ENCODE results near the gene GPRIN2.
"Not testable (repeated sequence)": the region's sequence is repeated elsewhere in the genome, so short reads cannot be mapped to it uniquely, and the experiment has no call there.

GPRIN2 gene

DNA sequence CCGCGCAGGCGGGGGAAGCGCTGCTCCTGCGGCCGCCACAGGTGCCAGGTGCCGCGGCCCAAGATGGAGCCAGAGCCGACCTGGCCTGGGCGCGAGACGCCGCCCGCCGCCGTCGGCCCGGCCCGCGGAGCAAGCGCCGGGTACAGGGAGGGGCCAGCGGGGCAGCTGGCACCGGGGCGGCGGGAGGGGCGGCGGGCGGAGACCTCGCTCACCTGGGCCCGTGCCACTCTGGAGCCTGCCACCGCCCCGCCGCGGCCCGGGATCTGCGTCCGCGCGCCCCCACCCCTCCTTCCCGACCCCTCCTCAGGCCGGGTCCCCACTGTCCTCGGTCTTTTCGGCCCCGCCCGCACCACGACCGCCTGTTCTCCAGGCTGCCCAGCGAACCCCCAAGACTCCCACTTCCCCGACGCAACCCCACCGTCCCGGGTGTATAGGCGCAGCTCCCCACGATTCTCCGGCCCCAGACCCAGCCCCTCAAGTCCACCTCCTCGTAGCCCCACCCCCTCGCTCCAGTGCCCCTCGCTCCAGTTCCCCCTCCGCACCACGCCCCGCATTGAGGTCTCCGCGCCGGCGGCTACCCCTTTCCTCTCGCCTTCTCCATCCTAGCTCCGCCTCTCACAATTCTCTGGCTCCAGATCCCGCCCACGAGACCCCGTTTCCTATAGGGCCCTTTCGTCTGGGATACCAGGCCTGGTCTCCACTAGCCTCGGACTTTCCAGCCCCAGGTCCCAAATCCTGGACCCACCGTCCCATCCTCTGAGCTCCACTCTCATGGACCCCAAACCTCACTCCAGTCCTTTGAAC, at the start of gene GPRIN2:
TSS of gene GPRIN2 (minus strand) at position 144 of the 804 bp plus-strand sequence. CDS start 5,922 bp downstream, outside the sequence.
- DNase-seq (ENCODE audit: low read depth in 3 of 3): no peak

DNA sequence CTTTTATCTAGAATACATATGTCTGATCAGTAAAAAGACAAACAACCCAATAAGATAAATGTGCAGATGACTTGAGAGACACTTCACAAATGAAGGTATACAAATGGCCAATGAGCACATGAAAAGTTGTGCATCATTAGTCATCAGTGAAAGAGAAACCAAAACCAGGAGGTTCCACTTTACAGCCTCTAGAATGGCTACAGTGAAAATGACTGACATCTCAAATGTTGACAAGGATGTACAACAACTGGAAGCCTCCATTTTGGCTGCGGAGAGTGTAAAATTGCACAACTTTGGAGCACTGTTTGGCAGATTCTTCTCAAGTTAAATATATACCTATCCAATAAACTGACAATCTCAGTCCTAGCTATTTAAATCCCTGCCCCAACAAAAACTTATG, 44.1 kb upstream of the GPRIN2 start:
- not testable (repeated sequence) for DNase-seq (ENCODE audit: low read depth in 3 of 3)

DNA sequence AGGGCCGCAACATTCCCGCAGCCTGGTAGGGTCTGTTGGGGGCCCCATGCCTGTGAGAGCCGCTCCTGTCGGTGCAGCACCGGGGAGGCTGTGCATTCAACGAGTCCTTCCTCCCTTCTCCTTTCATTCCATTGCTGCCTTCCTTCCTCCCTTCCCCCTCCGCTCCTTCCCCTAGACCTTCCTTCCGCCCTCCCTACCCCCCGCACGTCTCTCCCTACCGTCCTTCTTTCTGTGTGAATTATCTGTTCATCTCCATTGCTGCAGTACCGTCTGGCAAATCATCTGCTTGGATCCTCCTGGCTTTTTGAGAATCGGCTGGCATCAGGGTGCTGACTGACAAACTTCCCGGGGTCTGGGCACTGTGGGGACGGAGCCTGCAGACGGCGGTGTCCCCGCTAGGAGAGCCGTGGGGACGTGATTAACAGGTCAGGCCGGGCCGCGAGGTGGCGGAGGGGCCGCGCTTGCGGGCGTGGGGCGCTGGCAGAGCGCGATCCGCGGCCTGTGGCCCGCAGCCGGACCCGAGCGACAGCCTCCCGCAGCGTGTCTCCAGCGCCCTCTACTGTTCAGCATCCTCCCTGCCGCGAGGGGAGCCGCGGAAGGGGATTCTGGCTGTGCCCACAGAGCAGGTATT, 41.3 kb upstream of the GPRIN2 start:
- not testable (repeated sequence) for DNase-seq (ENCODE audit: low read depth in 3 of 3)

DNA sequence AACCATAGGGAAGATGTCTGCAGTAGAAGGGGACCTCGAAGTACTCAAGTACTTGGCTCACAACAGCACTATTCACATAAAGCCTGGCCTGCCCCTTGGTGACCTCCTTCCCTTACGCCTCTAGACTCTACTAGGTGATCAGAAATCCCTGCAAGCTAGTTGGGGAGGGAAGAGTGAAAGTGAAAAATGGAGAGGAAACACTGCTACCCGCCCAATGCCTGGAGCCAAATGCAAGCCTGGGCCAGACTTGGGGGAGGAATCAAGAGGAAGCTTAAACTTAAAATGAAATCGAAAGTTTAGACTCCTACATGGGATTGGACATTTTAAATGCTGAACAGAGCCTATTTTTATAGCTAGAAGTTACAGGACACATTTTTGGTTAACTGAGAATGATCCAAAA, 40.1 kb upstream of the GPRIN2 start:
- DNase-seq (ENCODE audit: low read depth in 3 of 3): not testable (repeated sequence)

DNA sequence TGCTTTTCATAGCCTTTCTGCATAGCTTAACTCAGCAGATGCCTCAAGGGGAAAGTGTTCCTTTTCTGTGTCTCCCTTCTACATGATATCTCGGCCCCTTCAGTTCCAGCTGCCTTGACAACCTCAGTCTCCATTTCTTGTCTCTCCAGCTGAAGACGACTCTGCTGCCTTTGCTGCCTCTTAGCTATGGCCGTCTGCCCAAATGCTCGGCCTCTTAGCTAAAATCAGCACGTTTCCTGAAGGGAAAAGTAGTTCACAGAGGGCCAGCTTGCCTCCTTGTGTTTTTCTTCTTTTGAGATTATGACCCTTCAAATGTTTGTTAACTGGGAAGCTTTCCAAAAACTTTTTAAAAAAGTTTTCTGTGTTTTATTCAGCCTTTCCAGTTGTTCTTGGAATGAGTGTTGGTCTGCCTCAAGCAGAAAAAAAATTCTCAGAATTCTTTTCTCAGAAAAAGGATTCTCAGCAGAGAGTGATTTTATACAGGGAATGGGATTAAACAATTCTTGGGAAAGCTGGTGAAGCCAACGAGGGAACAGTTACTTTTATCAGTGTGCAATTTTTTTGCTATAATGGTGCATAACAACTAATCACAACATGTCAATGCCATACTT, 38.1 kb upstream of the GPRIN2 start:
- DNase-seq (ENCODE audit: low read depth in 3 of 3): not testable (repeated sequence)

DNA sequence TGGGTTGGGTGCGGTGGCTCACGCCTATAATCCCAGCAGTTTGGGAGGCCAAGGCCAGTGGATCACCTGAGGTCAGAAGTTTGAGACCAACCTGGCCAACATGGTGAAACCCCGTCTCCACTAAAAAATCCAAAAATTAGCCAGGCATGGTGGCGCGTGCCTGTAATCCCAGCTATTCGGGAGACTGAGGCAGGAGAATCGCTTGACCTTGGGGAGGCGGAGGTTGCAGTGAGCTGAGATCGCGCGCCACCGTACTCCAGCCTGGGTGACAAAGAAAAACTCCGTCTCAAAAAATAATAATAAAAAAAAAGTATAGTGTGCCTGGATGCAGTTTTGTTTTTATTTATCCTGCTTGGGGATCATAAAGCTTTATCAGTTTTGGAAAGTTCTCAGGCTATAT, 36.8 kb upstream of the GPRIN2 start:
- not testable (repeated sequence) for DNase-seq (ENCODE audit: low read depth in 3 of 3)

DNA sequence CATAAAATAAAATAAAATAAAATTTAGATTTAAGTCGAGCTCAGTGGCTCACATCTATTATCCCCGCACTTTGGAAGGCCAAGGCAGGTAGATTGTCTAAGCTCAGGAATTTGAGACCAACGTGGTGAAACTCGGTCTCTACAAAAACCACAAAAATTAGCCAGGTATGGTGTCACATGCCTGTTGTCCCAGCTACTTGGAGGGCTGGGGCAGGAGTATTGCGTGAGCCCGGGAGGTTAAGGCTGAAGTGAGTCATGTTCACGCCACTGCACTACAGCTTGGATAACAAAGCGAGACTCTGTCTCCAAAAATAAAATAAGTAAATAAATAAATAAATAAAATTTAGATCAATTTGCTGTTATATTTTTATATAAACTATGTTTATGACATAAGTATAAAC, 34.6 kb upstream of the GPRIN2 start:
- not testable (repeated sequence) for DNase-seq (ENCODE audit: low read depth in 3 of 3)

DNA sequence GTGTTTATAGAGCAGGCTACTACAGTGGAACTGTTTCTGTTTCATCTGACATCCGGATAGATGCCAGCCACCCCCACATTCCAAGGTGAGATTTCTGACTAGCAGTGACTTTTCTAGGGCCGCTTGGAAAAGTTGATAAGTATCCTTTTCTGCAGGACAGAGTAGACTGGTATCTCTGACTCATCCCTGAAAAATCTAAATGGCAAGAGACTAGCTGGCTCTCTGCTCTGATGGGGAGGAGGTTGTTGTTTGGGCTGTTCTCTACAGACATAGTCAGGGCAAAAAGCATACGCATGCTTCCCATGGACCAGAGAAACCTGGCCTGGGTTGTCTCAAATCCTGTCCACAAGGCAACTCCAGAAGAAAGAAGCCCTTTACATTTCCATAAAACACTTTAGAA, 33.1 kb upstream of the GPRIN2 start:
- DNase-seq (ENCODE audit: low read depth in 3 of 3): not testable (repeated sequence)

DNA sequence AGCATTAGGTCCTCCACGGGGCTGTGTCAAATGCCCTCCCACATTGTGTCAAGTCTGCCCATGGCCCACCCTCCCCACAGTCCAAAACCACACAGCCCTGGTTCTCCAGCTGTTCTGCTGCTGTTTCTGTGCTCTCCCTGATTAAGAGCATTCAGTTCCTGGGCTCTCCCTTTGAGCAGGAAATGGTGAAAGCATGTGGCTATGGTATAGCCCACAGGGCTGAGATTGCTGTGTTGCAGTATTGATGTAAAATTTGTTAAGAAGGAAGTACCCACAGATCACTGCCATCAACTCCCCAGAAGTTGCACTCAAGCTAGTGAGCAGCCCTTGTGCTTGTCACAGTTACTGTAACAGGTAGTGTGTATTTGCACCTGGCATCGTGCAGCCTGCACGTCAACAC, 31.8 kb upstream of the GPRIN2 start:
- DNase-seq (ENCODE audit: low read depth in 3 of 3): not testable (repeated sequence)

DNA sequence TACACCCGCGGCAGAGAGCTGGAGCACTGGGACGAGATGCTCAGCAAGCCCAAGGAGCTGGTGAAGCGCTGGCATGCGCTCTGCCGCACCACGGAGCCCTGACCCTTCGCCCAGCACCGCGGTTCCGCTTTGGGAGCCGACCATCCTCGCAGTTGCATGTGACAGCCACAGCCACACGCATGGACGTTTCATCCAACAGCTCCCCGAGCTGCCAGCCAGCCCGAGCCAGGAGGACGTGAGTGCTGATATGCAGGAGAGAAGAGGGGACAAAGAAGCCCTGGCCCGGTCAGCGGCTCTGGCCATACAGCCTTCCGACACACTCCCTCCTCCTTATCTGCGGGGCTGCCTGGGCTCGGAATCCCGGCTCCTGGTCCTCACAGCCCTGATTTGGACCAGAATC, 31.1 kb upstream of the GPRIN2 start:
- not testable (repeated sequence) for DNase-seq (ENCODE audit: low read depth in 3 of 3)

DNA sequence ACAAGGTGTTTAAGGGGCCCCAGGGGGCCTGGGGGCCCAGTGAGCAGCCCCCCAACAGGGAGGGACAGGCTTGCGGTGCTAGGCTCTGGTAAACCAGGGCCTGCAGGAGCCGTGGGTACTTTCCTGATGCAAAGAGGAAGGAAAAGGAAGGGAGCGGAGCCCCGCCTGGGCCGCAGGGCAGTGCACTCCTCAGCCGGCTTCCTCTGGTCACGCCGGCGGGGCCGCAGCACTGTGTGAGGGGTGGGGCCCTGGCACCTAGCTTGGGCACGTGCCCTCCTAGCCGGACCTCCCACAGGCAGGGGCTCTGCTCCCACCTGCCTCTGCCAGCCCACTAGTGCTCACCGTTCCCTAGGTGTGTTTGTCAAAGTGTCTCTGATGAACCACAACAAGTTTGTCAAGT, 28.8 kb upstream of the GPRIN2 start:
- not testable (repeated sequence) for DNase-seq (ENCODE audit: low read depth in 3 of 3)

DNA sequence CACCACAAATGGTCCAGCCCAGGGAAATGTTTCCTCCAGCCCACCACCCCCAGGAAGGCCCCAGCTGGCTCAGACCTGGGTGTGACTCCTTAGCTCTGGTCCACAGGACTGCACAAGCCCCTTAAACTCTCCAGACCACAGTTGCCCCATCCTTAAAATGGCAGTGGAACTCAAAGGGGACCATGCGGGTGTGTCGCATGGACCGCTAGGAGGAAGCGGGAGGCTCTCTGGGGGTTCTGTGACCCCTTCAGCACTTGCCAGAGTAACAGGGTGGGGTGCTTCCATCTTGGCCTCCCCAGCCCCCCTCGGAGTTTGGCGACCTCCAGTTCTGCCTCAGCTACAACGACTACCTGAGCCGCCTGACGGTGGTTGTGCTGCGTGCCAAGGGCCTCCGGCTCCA, 27.7 kb upstream of the GPRIN2 start:
- not testable (repeated sequence) for DNase-seq (ENCODE audit: low read depth in 3 of 3)

DNA sequence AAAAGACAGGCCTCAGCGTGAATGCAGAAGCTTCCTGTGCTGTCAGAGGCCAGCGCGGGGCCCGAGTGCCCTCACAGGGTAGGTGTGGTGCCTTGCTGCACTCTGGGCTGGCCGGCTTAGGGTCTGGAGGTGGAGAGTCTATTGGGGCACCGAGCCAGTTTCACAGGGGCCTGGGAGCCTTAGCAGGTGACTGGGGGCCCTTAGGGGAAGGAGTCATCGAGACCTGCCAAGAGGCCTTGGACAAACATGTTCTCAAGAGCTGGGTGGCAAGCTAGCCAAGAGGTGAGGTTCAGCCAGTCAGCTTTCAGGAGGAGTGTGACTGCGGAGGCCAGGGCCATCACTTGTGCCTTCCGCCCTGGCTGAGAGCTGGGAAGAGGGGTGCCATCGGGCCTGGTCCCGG, 26.1 kb upstream of the GPRIN2 start:
- DNase-seq (ENCODE audit: low read depth in 3 of 3): not testable (repeated sequence)

DNA sequence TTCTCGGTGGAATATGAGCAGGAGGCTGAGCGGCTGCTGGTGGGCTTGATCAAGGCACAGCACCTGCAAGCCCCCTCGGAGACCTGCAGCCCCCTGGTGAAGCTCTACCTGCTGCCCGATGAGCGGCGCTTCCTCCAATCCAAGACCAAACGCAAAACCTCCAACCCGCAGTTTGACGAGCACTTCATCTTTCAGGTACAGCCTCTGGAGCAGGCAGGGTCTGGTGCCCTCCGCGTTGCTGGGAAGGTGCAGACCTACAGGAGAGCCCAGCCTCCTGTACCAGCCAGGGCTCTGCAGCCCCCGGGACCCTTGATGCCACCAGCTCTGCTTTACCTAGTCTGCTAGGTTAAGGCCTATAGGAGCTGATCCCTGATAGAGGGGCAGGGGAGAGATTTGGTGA, 25.5 kb upstream of the GPRIN2 start:
- not testable (repeated sequence) for DNase-seq (ENCODE audit: low read depth in 3 of 3)

DNA sequence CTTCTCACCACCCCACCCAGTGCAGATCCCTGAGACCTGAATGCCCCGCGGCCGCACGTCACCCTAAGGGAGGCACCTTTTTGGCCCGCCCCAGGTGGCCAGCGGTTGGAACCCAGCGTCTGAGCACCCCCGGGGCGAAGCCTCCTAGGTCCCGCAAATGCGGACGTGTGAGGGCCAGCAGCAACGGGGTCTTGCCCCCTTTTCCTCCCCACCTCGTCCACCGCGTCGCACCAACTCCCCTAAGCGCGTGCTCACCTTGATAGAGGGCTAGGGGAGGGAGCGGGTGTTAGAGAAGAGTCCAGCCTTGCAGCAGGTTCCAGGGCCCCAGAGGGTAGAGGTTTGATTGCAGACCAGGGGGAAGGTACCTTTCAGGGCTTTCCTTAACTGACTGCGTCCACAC, 22.9 kb upstream of the GPRIN2 start:
- DNase-seq (ENCODE audit: low read depth in 3 of 3): not testable (repeated sequence)

DNA sequence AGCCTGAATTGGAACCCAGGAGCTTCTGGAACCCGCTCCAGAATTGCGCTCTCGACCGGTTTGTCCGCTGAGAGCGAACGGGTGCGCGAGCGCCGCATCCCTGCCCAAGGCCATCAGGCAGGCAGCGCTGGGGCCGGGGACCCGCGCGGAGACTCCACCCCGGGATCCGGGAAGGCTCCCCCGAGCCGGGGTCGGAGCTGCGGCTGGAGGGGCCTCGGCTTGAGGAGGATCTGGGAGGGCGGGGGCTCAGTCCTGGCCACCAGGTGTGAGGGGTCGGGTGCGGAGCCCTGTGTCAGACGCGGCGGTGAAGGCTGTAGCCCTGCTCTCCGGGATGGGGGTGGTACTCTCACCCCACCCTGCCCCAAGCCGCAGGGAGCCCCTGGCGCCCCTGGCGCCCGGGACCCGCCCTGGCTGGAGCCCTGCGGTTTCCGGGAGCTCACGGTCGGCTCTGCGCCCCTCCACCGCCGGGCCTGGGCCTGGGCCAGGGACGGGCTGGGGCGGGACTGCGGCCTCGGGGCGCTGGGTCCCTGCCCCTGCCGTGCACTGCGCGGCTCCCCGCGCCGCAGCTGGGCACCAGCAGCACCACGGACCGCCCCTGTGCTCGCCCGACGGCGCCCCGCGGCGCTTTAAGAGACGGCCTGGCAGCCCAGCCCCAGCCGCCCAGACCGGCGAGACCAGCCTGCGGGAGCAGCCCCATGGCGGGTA, 22.2 kb upstream of the GPRIN2 start, which contains the start of gene SYT15:
TSS of gene SYT15 (plus strand) at position 655 of the 705 bp plus-strand sequence. CDS start at position 696, 41 bp downstream.
- not testable (repeated sequence) for DNase-seq (ENCODE audit: low read depth in 3 of 3)

DNA sequence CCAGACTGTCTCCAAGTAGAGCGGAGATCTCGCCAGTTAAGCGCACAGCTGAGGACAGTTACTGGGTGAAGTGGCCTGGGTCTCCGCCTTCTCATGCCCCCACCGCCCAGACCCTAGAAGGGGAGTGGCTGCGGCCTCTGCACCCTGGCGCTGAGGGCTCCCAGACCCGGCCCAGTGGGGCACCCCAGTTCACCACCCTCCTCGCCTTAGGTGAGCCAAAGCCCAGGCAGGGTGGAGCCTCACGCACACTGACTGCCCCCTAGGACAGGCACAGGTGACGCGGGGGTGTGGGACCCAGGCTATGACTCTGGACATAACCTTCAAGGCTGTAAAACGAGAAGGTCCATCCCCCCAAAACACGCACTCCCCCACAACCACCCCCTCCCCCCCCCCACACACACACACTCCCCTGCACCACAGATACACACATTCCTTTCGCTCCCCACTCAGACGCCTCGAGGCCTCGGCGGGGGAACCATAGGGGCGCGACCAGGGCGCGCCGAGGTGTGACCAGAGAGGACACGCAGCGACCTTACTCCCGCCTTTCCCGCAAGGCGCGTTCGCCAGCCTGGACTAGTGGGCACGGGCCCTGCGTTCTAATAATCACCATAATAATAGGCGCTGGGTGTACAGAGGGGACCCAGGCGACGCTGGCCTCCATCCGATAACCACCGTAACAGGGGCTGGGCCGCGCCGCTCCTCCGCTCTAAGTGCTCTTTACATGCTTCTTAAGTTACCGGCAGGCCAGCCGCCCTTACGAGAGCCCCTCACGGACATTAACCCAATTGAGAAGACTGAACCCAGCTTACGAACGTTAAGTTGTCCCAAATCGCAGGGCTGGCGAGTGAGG, 21.4 kb upstream of the GPRIN2 start:
- DNase-seq (ENCODE audit: low read depth in 3 of 3): not testable (repeated sequence)

DNA sequence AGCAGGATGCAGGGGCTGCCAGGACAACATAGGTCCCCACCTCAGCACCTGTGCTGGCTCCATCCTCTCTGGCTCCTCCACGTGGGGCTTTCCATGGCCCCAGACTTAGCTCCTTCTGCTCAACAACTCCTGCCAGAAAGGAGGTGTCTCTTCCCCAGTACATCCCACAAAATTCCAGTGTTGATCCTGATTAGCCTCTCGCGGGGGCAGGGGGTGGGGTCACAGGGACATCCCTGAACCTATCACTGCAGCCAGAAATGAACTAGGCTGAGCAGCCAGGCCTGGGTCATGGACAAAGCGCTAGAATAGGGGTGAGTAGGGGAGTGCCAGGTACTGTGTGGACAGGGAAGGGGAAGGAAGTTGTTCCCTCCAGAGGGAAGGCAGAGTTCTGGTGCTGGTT, 17.4 kb upstream of the GPRIN2 start:
- not testable (repeated sequence) for DNase-seq (ENCODE audit: low read depth in 3 of 3)

DNA sequence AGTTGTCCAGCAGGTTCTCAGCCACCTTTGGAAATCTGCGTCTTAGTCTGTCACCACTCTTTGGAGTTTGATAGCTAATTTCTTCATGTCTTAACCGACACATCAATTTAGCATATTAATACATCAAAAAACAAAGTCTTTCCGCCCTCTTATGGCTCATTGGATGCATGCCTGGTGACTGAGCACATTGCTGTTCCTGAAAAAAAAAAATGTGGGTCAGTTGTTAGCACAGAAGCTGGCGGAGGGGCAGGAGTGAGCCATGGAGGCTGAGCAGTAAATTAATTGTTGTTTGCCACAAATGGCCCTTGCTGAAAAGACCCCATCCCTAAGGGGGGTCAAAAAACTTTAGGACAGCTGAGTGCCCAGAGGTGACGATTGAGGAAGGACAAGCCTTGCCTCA, 16.9 kb upstream of the GPRIN2 start:
- DNase-seq (ENCODE audit: low read depth in 3 of 3): not testable (repeated sequence)

DNA sequence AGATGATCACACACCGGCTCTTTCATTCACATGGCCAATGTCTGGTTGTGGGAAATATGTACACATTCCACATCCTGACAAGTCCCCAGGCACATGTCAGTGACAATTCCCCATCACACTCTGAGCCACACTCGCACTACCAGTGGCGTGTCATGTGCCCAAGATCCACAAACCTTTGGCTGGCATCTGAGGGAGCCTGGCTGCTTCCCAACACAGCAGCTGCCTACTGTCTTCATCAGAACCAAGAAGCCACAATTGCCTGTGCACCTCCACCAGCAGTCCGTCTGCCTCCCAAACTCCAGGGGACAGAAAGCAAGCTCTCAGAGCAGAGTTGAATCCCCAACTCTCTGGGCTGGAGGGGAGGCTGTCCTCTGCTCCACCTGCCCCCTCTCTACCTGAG, 16.3 kb upstream of the GPRIN2 start:
- not testable (repeated sequence) for DNase-seq (ENCODE audit: low read depth in 3 of 3)

DNA sequence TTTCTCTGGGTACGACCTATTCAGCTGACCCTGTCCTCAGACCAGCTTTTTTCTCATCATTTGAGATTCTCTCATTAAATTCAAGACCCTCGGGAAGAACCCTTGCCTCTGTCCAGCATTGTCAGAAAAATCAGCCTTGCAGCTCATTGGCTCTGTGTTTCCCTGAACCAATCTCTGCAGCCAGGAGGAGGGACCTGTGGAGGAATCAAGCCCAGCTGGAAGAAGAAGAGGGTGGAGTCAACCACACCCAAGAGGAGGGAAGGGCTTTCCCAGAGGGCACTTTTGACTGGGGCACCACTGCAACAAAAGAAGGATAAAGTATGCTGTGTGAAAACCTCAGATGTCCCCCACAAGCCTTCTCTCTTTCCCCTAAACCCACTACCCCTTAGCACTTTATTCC, 14.2 kb upstream of the GPRIN2 start:
- not testable (repeated sequence) for DNase-seq (ENCODE audit: low read depth in 3 of 3)
